Stimulated activated CD8-positive, alpha-beta memory T cell treated with anti-CD3 and anti-CD28 coated beads, Interleukin-7, amount 100 ng/mL, for 48 hours (primary cell): ENCODE measurements around the gene NMS.

Experiments used
- DNase-seq, 2 donors: peaks; one replicate each; pipeline ENCODE4 v3.0.0-alpha.2; 2020; ENCODE audit warnings: low read depth in 1 of 2; ENCODE audit errors: extremely low read depth in 1 of 2

The NMS gene

GRCh38 chr2:100484390-100484789 lies 14.1 kb downstream of the NMS start:
- no peak for DNase-seq

- no peak for DNase-seq
These were observed 15.1 kb downstream of the NMS start for GRCh38 chr2:100485396-100485795.

- DNase-seq: no peak
These were observed 24.4 kb downstream of the NMS start for GRCh38 chr2:100494712-100495111.

GRCh38 chr2:100502782-100503181 lies 32.5 kb downstream of the NMS start:
- DNase-seq: no peak

- no peak for DNase-seq
These were observed 34.3 kb downstream of the NMS start for GRCh38 chr2:100504542-100504941.

- no peak for DNase-seq
These were observed 38.8 kb downstream of the NMS start for GRCh38 chr2:100509066-100509465.

- DNase-seq: no peak
These were observed 43.4 kb downstream of the NMS start for GRCh38 chr2:100513650-100514049.

GRCh38 chr2:100517556-100517955 lies 47.3 kb downstream of the NMS start:
- no peak for DNase-seq

GRCh38 chr2:100518801-100519200 lies 48.5 kb downstream of the NMS start:
- DNase-seq: no peak

GRCh38 chr2:100520224-100520623 lies 49.9 kb downstream of the NMS start:
- DNase-seq: no peak

- DNase-seq: no peak
These were observed 52.1 kb downstream of the NMS start for GRCh38 chr2:100522430-100522829.

GRCh38 chr2:100524331-100524730 lies 54.0 kb downstream of the NMS start:
- DNase-seq: no peak

GRCh38 chr2:100526868-100527267 lies 56.6 kb downstream of the NMS start:
- no peak for DNase-seq

GRCh38 chr2:100527440-100528015 lies 57.2 kb downstream of the NMS start:
- no peak for DNase-seq

GRCh38 chr2:100529176-100529575 lies 58.9 kb downstream of the NMS start:
- DNase-seq: no peak

GRCh38 chr2:100529900-100530299 lies 59.6 kb downstream of the NMS start:
- no peak for DNase-seq
